Kidney epithelial cell (primary cell): ENCODE measurements around the gene GATA3. TPM values are rescaled to one million over a fixed set of nuclear protein-coding genes. Genes with fewer than 3 reads are reported as not detected.

Experiments used
- DNase-seq: peaks from one replicate; pipeline ENCODE4 v3.0.0-alpha.2; 2010; ENCODE audit warnings: low read depth
- H3K27me3 ChIP-seq: 2 replicates; pipeline ENCODE4 v1.6.0; 2011; ENCODE audit warnings: low read length; ENCODE audit not compliant: control insufficient read depth, insufficient read depth
- H3K36me3 ChIP-seq: 2 replicates; pipeline ENCODE4 v1.5.1; 2011; ENCODE audit warnings: low read length; ENCODE audit not compliant: control insufficient read depth, insufficient read depth
- H3K4me3 ChIP-seq: 2 replicates; pipeline ENCODE4 v1.5.1; 2011; ENCODE audit warnings: low read depth, mild to moderate bottlenecking, control low read depth, low read length
- total RNA-seq: library from RNA; depleted of rRNA; stranded (reverse); fragments of >200 nt; gene quantifications from 2 replicates; pipeline ENCODE4 v1.2.3, GENCODE V29; 2015
- TF ChIP-seq, protein P1 (sequence below): IDR thresholded peaks from 2 replicates; pipeline ENCODE4 v1.5.1; 2011; ENCODE audit warnings: mild to moderate bottlenecking, moderate library complexity, low read length, control low read depth, inconsistent platforms; ENCODE audit not compliant: insufficient read depth, poor library complexity, severe bottlenecking

GATA3 gene
- total RNA-seq, 1 donor from 2014 or later = 10.9 TPM

DNA sequence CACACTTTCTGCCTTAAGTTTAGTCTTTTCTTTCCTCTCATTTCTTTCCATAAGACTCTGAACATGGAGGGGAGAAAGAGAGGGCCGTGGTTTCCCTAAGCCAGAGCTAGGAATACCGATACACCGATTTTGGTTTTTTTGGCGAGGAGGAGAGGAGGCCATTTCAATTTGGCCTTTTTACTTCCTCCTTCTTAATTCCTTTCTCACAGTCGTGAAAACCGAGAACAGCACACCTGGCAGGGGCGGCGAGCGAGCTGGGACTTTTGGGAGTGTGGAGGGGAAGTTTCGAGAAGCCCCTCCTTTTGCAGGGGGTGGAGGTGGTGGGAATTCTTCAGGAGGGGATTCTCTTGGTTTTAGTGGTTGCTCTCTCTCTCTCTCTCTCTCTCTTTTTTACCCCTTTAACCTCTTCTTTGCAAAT, 6.2 kb downstream of the GATA3 start:
- TF ChIP-seq, protein P1, sequence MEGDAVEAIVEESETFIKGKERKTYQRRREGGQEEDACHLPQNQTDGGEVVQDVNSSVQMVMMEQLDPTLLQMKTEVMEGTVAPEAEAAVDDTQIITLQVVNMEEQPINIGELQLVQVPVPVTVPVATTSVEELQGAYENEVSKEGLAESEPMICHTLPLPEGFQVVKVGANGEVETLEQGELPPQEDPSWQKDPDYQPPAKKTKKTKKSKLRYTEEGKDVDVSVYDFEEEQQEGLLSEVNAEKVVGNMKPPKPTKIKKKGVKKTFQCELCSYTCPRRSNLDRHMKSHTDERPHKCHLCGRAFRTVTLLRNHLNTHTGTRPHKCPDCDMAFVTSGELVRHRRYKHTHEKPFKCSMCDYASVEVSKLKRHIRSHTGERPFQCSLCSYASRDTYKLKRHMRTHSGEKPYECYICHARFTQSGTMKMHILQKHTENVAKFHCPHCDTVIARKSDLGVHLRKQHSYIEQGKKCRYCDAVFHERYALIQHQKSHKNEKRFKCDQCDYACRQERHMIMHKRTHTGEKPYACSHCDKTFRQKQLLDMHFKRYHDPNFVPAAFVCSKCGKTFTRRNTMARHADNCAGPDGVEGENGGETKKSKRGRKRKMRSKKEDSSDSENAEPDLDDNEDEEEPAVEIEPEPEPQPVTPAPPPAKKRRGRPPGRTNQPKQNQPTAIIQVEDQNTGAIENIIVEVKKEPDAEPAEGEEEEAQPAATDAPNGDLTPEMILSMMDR = no peak
- Histone ChIP-seq H3K36me3 (no peaks in the 10 kb centered on the region), H3K4me3 (no peak overlapping the region), H3K27me3 (peaks cover 40% of the 10 kb centered on the region)
- no peak for DNase-seq

GRCh38 chr10:8061274-8062211, 7.1 kb downstream of the GATA3 start:
- no peak for DNase-seq
- peaks cover 34% of the 10 kb centered on the region for H3K27me3 ChIP-seq
- no peak overlapping the region for H3K4me3 ChIP-seq
- H3K36me3 ChIP-seq = no peaks in the 10 kb centered on the region
- TF ChIP-seq, protein P1 = no peak

GRCh38 chr10:8063128-8063908, 8.8 kb downstream of the GATA3 start:
- TF ChIP-seq, protein P1 = no peak
- peaks cover 19% of the 10 kb centered on the region for H3K27me3 ChIP-seq
- no peak overlapping the region for H3K4me3 ChIP-seq
- no peak for DNase-seq
- no peaks in the 10 kb centered on the region for H3K36me3 ChIP-seq

DNA sequence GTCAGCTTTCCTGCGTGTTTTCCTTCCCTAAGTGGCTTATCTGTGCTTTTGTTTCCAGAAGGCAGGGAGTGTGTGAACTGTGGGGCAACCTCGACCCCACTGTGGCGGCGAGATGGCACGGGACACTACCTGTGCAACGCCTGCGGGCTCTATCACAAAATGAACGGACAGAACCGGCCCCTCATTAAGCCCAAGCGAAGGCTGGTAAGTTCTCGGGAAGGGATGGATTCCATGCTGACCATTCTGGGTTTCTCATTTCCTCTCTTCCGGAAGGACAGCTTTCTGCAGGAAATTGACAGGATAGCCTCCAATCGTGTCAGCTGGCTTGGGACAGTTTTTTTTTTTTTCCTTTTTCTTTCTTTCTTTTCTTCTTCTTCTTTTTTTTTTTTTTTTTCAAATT, 9.4 kb downstream of the GATA3 start:
- no peak for DNase-seq
- no peaks in the 10 kb centered on the region for H3K36me3 ChIP-seq
- H3K4me3 ChIP-seq = no peak overlapping the region
- H3K27me3 ChIP-seq = peaks cover 13% of the 10 kb centered on the region
- TF ChIP-seq, protein P1 = no peak

DNA sequence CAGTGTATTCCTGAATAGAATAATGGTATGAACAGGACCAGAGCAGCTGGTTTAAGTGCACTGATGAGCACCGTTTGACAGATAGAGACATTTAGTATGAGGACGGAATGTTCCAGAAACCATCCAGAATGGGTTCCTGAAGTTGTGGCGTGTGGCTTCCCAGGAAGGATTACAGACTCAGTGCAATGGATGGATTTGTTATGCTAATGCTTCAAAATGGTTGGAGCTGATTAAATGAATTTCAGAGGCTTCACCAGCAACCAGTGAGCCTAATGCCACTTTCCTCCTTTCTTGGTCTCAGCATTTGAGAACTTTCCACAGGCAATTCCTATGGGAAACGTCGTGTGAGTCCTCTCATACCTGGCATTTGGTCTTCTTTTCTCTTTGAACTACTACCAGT, 9.9 kb downstream of the GATA3 start:
- H3K36me3 ChIP-seq = no peaks in the 10 kb centered on the region
- no peak overlapping the region for H3K4me3 ChIP-seq
- DNase-seq = no peak
- TF ChIP-seq, protein P1 = no peak
- peaks cover 13% of the 10 kb centered on the region for H3K27me3 ChIP-seq
